Measurements from ENCODE around the gene CFAP69.

DNA sequence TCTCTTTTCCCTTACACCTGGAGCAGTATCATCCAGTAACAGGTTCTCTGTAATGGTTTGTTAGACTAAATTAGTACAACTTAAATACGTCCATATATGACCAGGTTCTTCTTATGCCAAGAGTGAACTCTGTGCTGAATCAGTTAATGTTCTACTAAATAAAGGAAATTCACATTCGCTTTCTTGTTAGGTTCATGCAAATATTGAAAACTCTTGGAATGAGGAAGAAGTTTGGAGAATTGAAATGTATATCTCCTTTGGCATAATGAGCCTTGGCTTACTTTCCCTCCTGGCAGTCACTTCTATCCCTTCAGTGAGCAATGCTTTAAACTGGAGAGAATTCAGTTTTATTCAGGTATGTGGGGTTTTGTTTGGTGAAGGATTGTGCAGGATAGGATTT is 15.3 kb upstream of the CFAP69 start:
- TF ChIP-seq POLR2A (IDR thresholded peaks at IDR 0.05; ENCODE audit: low read length) (no peak), GATA1 (IDR thresholded peaks at IDR 0.05; ENCODE audit: low read depth, low read length) (no peak)

Measured in erythroblast (primary cell).